HepG2 (cell line): ENCODE data around the gene WARS2. TPM values are rescaled to one million over a fixed set of nuclear protein-coding genes. Genes with fewer than 3 reads are reported as not detected.

ENCODE experiments used
- ATAC-seq: fragments of 200-7000 bp; cut with Tn5 transposase; 3 replicates; pipeline ENCODE4 v1.9.1; 2020; ENCODE audit warnings: mild to moderate bottlenecking, moderate library complexity
- BruUV-seq: library from RNA; stranded (reverse); fragments of 400-500 nt; replicated peaks from 2 replicates; lab custom pipeline; 2021; lab: Mats Ljungman, UMichigan
- CTCF ChIA-PET: fragments of 300-600 bp; formaldehyde crosslinking; extraction: SDS; loops from one replicate; lab custom pipeline; 2021; ENCODE audit warnings: low total read pairs, inconsistent platforms, low intra/inter-chr PET ratio; lab: Yijun Ruan, JAX
- POLR2A ChIA-PET: fragments of 350-600 bp; sonication (Branson Sonifier 250); formaldehyde crosslinking; loops from one replicate; lab custom pipeline; 2020; ENCODE audit warnings: antibody characterized with exemption, inconsistent platforms; lab: Yijun Ruan, JAX
- DNase-seq: peaks from one replicate; pipeline ENCODE4 v3.0.0-alpha.2; 2015; ENCODE audit warnings: low spot score
- FAIRE-seq: peaks from 3 replicates; lab custom pipeline; 2011; peaks lifted over from hg19 to GRCh38; lab: Jason Lieb, UNC
- H2AFZ ChIP-seq: one replicate; pipeline ENCODE4 v1.6.1; 2011; ENCODE audit warnings: low read length, inconsistent platforms
- H3K27ac ChIP-seq: fragments of 300-600 bp; 3 replicates; pipeline ENCODE4 v1.8.0; 2011; ENCODE audit warnings: mixed run types, mild to moderate bottlenecking, mixed read lengths, low read length, inconsistent platforms; ENCODE audit not compliant: insufficient read depth; ENCODE audit errors: extremely low read length
- H3K27me3 ChIP-seq, 2 experiments: fragments of 200-600 bp in 1 of 2; 2 replicates in 1 of 2; 3 replicates in 1 of 2; pipeline versions ENCODE4 v1.6.0 to v1.8.0; 2011; ENCODE audit warnings: low read length in 2 of 2, mild to moderate bottlenecking in 2 of 2, moderate library complexity in 2 of 2, inconsistent platforms in 1 of 2; ENCODE audit not compliant: insufficient read depth in 2 of 2, control insufficient read depth in 1 of 2
- H3K36me3 ChIP-seq, 2 experiments: fragments of 200-600 bp in 1 of 2; replicated peaks in 1 of 2; 2 replicates in 1 of 2; 3 replicates in 1 of 2; pipeline versions ENCODE4 v1.5.1 to v1.8.0; 2011; ENCODE audit warnings: low read length in 2 of 2, inconsistent platforms in 1 of 2; ENCODE audit not compliant: insufficient read depth in 2 of 2, control insufficient read depth in 1 of 2
- H3K4me1 ChIP-seq: 2 replicates; pipeline ENCODE4 v1.5.1; 2012; ENCODE audit warnings: low read length, inconsistent platforms; ENCODE audit not compliant: insufficient read depth
- H3K4me2 ChIP-seq: 2 replicates; pipeline ENCODE4 v1.6.0; 2011; ENCODE audit warnings: low read depth, low read length, inconsistent platforms
- H3K4me3 ChIP-seq, 3 experiments: fragments of 200-600 bp in 1 of 3; sonication (generic), shearing (Covaris generic) in 1 of 3; replicated peaks in 1 of 3; 2 replicates each; pipeline ENCODE4 v1.5.1; 2011 to 2016; ENCODE audit warnings: low read length in 3 of 3, inconsistent platforms in 2 of 3, low read depth in 2 of 3, mild to moderate bottlenecking in 2 of 3, control low read depth in 1 of 3, mixed read lengths in 1 of 3; ENCODE audit not compliant: insufficient read depth in 1 of 3
- H3K79me2 ChIP-seq: one replicate; pipeline ENCODE4 v1.6.1; 2011; ENCODE audit warnings: low read length, inconsistent platforms; ENCODE audit not compliant: insufficient read depth
- H3K9ac ChIP-seq: 2 replicates; pipeline ENCODE4 v1.6.0; 2011; ENCODE audit warnings: mild to moderate bottlenecking, low read depth, low read length, inconsistent platforms; ENCODE audit not compliant: insufficient read depth
- H3K9me3 ChIP-seq: 2 replicates; pipeline ENCODE4 v1.5.1; 2012; ENCODE audit warnings: mild to moderate bottlenecking, low read length
- H4K20me1 ChIP-seq: 2 replicates; pipeline ENCODE4 v1.6.0; 2011; ENCODE audit warnings: inconsistent platforms, mild to moderate bottlenecking, low read length, moderate library complexity; ENCODE audit not compliant: insufficient read depth
- ATF7-NPFF ChIP-seq: sonication (generic); formaldehyde crosslinking; IDR thresholded peaks from 2 replicates; pipeline ENCODE4 v1.8.1; 2023; ENCODE audit warnings: mild to moderate bottlenecking, low read depth, missing genetic modification reagents, moderate library complexity
- DPF2 ChIP-seq: sonication (generic); formaldehyde crosslinking; IDR thresholded peaks from 2 replicates; pipeline ENCODE4 v1.4.0; 2020; ENCODE audit warnings: mild to moderate bottlenecking, low read depth, missing genetic modification reagents, borderline replicate concordance
- HMGA1 ChIP-seq: sonication (generic); formaldehyde crosslinking; conservative IDR thresholded peaks from 2 replicates; pipeline ENCODE4 v1.4.0; 2020; ENCODE audit warnings: missing genetic modification reagents
- NFYC ChIP-seq: IDR thresholded peaks from 2 replicates; pipeline ENCODE4 v1.6.1; 2016; ENCODE audit warnings: missing genetic modification reagents, missing compliant biosample characterization
- PAX8 ChIP-seq: sonication (generic); formaldehyde crosslinking; IDR thresholded peaks from 2 replicates; pipeline ENCODE4 v1.8.0; 2022; ENCODE audit warnings: mild to moderate bottlenecking, missing genetic modification reagents, borderline replicate concordance
- PTBP1 ChIP-seq: fragments of 200-400 bp; formaldehyde crosslinking; IDR thresholded peaks from 2 replicates; pipeline ENCODE4 v1.6.1; 2018; ENCODE audit warnings: low read length, low read depth; ENCODE audit not compliant: poor library complexity, severe bottlenecking
- SP5 ChIP-seq: IDR thresholded peaks from 2 replicates; pipeline ENCODE4 v1.6.1; 2016; ENCODE audit warnings: low read depth, borderline replicate concordance
- ZNF138 ChIP-seq: sonication (generic); formaldehyde crosslinking; IDR thresholded peaks from 2 replicates; pipeline ENCODE4 v1.5.0; 2020; ENCODE audit warnings: mild to moderate bottlenecking, low read depth, missing genetic modification reagents
- ZNF337 ChIP-seq: sonication (generic); formaldehyde crosslinking; IDR thresholded peaks from 2 replicates; pipeline ENCODE4 v1.5.1; 2020; ENCODE audit warnings: missing genetic modification reagents, low read depth, mild to moderate bottlenecking, borderline replicate concordance
- ZNF33A ChIP-seq: sonication (generic); formaldehyde crosslinking; IDR thresholded peaks from 2 replicates; pipeline ENCODE4 v1.5.1; 2020; ENCODE audit warnings: missing genetic modification reagents, mild to moderate bottlenecking, moderate library complexity, borderline replicate concordance
- ZNF567 ChIP-seq: sonication (generic); formaldehyde crosslinking; IDR thresholded peaks from 2 replicates; pipeline ENCODE4 v1.8.1; 2023; ENCODE audit warnings: mild to moderate bottlenecking, missing genetic modification reagents, borderline replicate concordance
- ZNF747 ChIP-seq: sonication (generic); formaldehyde crosslinking; IDR thresholded peaks from 2 replicates; pipeline ENCODE4 v1.8.1; 2023; ENCODE audit warnings: missing genetic modification reagents, mild to moderate bottlenecking, borderline replicate concordance
- ZNF879 ChIP-seq: sonication (generic); formaldehyde crosslinking; IDR thresholded peaks from 2 replicates; pipeline ENCODE4 v1.8.1; 2023; ENCODE audit warnings: missing genetic modification reagents
- WGBS: methylation state at CpG from one replicate; pipeline ENCODE4 v1.1.6; 2017; ENCODE audit warnings: low lambda C conversion rate; 5-methylcytosine and 5-hydroxymethylcytosine counted together
- in situ Hi-C: cut with HindIII; loops from 2 replicates; pipeline ENCODE4 v1.10.0; 2017; ENCODE audit warnings: low pct_unique_long_range_greater_than_20kb; ENCODE audit not compliant: extremely low pct_ligation_motif_present
- intact Hi-C: fragments of 100-400 bp; cut with micrococcal nuclease; formaldehyde crosslinking; loops from one replicate; pipeline ENCODE4 v1.10.0; 2022; ENCODE audit not compliant: unreplicated experiment
- polyA plus RNA-seq, 8 experiments: library from polyadenylated mRNA; depleted of rRNA in 3 of 8; stranded (reverse) in 7 of 8; unstranded in 1 of 8; fragments of >200 nt; fragmentation: Illumina TruSeq in 4 of 8; extraction: Trizol in 4 of 8; gene quantifications; 2 replicates each; pipeline versions ENCODE4 v1.2.1 to v1.2.3, GENCODE V29; 2011 to 2016; ENCODE audit warnings: low read depth in 4 of 8, missing spikeins in 1 of 8, mixed read lengths in 1 of 8; ENCODE audit not compliant: insufficient read depth in 1 of 8
- total RNA-seq, 5 experiments: library from RNA; depleted of rRNA; stranded (reverse); fragments of >200 nt; fragmentation: Illumina TruSeq; extraction: Trizol; gene quantifications; 2 replicates each; pipeline ENCODE4 v1.2.3, GENCODE V29; 2016; ENCODE audit warnings: low read depth in 1 of 5
- TF ChIP-seq, protein P1 (sequence below): sonication (generic); formaldehyde crosslinking; IDR thresholded peaks from 2 replicates; pipeline ENCODE4 v1.5.1; 2020; ENCODE audit warnings: mild to moderate bottlenecking, missing genetic modification reagents, moderate library complexity
- TF ChIP-seq, protein P2 (sequence below): sonication (generic); IDR thresholded peaks from 2 replicates; pipeline ENCODE4 v1.6.1; 2016; ENCODE audit warnings: low read depth, borderline replicate concordance
- TF ChIP-seq, protein P3 (sequence below): sonication (generic); formaldehyde crosslinking; conservative IDR thresholded peaks from 2 replicates; pipeline ENCODE4 v1.4.0; 2020; ENCODE audit warnings: missing genetic modification reagents
- TF ChIP-seq, protein P4 (sequence below): IDR thresholded peaks from 2 replicates; pipeline ENCODE4 v1.6.1; 2018; ENCODE audit warnings: missing genetic modification reagents, mild to moderate bottlenecking, missing compliant biosample characterization
- TF ChIP-seq, protein P5 (sequence below): sonication (generic); formaldehyde crosslinking; IDR thresholded peaks from 2 replicates; pipeline ENCODE4 v1.5.1; 2020; ENCODE audit warnings: missing genetic modification reagents, mild to moderate bottlenecking, borderline replicate concordance

Gene WARS2
- total and polyA plus RNA-seq, 2 of the 13 experiments (the other 11 are each of a cell fraction or from before 2014, with no cell fraction given): 12.4 to 18.8 TPM

DNA sequence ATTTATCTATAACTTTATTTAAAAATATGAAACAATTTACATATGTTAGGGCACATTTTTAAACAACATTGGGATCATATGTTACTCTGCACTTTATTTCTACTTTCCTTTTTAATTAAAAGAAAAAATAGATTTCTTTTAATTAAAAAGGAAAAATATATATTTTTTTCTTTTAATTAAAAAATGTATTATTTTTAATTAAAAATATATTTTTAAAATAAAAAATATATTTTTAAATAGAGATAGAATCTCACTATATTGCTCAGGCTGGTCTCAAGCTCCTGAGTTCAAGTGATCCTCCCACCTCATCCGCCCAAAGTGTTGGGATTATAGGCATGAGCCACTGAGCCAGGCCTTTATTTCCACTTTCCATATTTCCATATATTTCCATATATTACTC, 36.7 kb downstream of the WARS2 start:
- ChIA-PET POLR2A (no interaction called here), CTCF (no interaction called here)
- no peak overlapping the region for H3K9ac ChIP-seq
- no peaks in the 10 kb centered on the region for H4K20me1 ChIP-seq
- intact Hi-C loops: no loop called here
- in situ Hi-C loops: no loop called here
- FAIRE-seq (no peak), ATAC-seq (no peak), DNase-seq (no peak)
- no peak overlapping the region for H3K4me3 ChIP-seq
- no peaks in the 10 kb centered on the region for H3K36me3 ChIP-seq
- H3K27ac ChIP-seq: no peak overlapping the region
- no peak overlapping the region for H3K4me2 ChIP-seq
- no peaks in the 10 kb centered on the region for H3K27me3 ChIP-seq
- BruUV-seq: no TSS peak
- WGBS: 95% methylated on average over 1 of the region's 1 CpG
- no peaks in the 10 kb centered on the region for H3K9me3 ChIP-seq
- no peak overlapping the region for H2AFZ ChIP-seq
- no peaks in the 10 kb centered on the region for H3K79me2 ChIP-seq
- H3K4me1 ChIP-seq: no peaks in the 10 kb centered on the region
- no peak for TF ChIP-seq HMGA1
- TF ChIP-seq, protein P1, sequence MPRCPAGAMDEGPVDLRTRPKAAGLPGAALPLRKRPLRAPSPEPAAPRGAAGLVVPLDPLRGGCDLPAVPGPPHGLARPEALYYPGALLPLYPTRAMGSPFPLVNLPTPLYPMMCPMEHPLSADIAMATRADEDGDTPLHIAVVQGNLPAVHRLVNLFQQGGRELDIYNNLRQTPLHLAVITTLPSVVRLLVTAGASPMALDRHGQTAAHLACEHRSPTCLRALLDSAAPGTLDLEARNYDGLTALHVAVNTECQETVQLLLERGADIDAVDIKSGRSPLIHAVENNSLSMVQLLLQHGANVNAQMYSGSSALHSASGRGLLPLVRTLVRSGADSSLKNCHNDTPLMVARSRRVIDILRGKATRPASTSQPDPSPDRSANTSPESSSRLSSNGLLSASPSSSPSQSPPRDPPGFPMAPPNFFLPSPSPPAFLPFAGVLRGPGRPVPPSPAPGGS: no peak
- no peak for TF ChIP-seq SP5 (CRISPR knock-in tag)
- TF ChIP-seq ZNF33A (CRISPR knock-in tag): no peak
- TF ChIP-seq ZNF567 (CRISPR knock-in tag): no peak
- no peak for TF ChIP-seq ZNF138 (CRISPR knock-in tag)
- TF ChIP-seq ATF7-NPFF: no peak
- TF ChIP-seq DPF2: no peak
- no peak for TF ChIP-seq ZNF747 (CRISPR knock-in tag)
- no peak for TF ChIP-seq NFYC (CRISPR knock-in tag)
- no peak for TF ChIP-seq PTBP1
- TF ChIP-seq ZNF337 (CRISPR knock-in tag): no peak
- TF ChIP-seq, protein P2, sequence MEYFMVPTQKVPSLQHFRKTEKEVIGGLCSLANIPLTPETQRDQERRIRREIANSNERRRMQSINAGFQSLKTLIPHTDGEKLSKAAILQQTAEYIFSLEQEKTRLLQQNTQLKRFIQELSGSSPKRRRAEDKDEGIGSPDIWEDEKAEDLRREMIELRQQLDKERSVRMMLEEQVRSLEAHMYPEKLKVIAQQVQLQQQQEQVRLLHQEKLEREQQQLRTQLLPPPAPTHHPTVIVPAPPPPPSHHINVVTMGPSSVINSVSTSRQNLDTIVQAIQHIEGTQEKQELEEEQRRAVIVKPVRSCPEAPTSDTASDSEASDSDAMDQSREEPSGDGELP: no peak
- TF ChIP-seq, protein P3, sequence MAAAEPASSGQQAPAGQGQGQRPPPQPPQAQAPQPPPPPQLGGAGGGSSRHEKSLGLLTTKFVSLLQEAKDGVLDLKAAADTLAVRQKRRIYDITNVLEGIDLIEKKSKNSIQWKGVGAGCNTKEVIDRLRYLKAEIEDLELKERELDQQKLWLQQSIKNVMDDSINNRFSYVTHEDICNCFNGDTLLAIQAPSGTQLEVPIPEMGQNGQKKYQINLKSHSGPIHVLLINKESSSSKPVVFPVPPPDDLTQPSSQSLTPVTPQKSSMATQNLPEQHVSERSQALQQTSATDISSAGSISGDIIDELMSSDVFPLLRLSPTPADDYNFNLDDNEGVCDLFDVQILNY (CRISPR knock-in tag): no peak
- TF ChIP-seq ZNF879 (CRISPR knock-in tag): no peak
- TF ChIP-seq, protein P4, sequence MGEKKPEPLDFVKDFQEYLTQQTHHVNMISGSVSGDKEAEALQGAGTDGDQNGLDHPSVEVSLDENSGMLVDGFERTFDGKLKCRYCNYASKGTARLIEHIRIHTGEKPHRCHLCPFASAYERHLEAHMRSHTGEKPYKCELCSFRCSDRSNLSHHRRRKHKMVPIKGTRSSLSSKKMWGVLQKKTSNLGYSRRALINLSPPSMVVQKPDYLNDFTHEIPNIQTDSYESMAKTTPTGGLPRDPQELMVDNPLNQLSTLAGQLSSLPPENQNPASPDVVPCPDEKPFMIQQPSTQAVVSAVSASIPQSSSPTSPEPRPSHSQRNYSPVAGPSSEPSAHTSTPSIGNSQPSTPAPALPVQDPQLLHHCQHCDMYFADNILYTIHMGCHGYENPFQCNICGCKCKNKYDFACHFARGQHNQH (CRISPR knock-in tag): no peak
- no peak for TF ChIP-seq PAX8
- TF ChIP-seq, protein P5, sequence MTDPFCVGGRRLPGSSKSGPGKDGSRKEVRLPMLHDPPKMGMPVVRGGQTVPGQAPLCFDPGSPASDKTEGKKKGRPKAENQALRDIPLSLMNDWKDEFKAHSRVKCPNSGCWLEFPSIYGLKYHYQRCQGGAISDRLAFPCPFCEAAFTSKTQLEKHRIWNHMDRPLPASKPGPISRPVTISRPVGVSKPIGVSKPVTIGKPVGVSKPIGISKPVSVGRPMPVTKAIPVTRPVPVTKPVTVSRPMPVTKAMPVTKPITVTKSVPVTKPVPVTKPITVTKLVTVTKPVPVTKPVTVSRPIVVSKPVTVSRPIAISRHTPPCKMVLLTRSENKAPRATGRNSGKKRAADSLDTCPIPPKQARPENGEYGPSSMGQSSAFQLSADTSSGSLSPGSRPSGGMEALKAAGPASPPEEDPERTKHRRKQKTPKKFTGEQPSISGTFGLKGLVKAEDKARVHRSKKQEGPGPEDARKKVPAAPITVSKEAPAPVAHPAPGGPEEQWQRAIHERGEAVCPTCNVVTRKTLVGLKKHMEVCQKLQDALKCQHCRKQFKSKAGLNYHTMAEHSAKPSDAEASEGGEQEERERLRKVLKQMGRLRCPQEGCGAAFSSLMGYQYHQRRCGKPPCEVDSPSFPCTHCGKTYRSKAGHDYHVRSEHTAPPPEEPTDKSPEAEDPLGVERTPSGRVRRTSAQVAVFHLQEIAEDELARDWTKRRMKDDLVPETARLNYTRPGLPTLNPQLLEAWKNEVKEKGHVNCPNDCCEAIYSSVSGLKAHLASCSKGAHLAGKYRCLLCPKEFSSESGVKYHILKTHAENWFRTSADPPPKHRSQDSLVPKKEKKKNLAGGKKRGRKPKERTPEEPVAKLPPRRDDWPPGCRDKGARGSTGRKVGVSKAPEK (CRISPR knock-in tag): no peak
